Measurements from ENCODE around the gene TRAPPC14.
"Not testable (repeated sequence)": the region's sequence is repeated elsewhere in the genome, so short reads cannot be mapped to it uniquely, and the experiment has no call there.

Gene TRAPPC14

DNA sequence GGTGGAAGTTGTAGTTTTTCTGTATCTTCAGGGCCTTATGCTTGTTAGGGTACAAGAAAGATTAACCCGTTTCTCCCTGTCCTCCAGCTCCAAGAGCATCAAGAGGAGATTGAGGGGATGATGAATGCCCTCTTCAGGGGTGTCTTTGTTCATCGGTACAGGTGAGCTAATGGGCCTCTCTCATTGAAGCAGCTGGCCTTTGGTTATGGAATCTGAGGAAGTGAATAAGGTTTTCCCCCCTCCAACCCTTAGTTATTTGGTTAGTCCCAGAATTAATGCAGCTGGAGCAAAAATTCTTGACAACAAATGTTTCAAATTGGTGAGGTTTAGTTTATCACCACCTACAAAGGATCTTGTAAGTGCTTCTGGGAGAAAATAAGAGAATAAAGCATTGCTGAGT is 36.7 kb upstream of the TRAPPC14 start:
- H3K4me1 ChIP-seq (ENCODE audit: low read depth, poor library complexity, severe bottlenecking) = peaks cover 6% of the 10 kb centered on the region
- no peak overlapping the region for H3K4me2 ChIP-seq
- H3K79me2 ChIP-seq (ENCODE audit: insufficient read depth, low read depth) = no peaks in the 10 kb centered on the region
- H3K27me3 ChIP-seq (ENCODE audit: insufficient read depth, low read depth) = peaks cover 3% of the 10 kb centered on the region; the same call in 1 of the 2 replicates
- no peaks in the 10 kb centered on the region for H3K36me3 ChIP-seq (ENCODE audit: insufficient read depth)
- no peak overlapping the region for H3K27ac ChIP-seq
- H3K9ac ChIP-seq = no peak overlapping the region
- no peak overlapping the region for H3K4me3 ChIP-seq (IDR thresholded peaks at IDR 0.05; ENCODE audit: insufficient read depth, low read depth, low read length)
- H4K20me1 ChIP-seq (ENCODE audit: insufficient read depth) = no peaks in the 10 kb centered on the region
- TF ChIP-seq, protein P1, sequence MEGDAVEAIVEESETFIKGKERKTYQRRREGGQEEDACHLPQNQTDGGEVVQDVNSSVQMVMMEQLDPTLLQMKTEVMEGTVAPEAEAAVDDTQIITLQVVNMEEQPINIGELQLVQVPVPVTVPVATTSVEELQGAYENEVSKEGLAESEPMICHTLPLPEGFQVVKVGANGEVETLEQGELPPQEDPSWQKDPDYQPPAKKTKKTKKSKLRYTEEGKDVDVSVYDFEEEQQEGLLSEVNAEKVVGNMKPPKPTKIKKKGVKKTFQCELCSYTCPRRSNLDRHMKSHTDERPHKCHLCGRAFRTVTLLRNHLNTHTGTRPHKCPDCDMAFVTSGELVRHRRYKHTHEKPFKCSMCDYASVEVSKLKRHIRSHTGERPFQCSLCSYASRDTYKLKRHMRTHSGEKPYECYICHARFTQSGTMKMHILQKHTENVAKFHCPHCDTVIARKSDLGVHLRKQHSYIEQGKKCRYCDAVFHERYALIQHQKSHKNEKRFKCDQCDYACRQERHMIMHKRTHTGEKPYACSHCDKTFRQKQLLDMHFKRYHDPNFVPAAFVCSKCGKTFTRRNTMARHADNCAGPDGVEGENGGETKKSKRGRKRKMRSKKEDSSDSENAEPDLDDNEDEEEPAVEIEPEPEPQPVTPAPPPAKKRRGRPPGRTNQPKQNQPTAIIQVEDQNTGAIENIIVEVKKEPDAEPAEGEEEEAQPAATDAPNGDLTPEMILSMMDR (conservative IDR thresholded peaks at IDR 0.05; ENCODE audit: low read depth, low read length) = no peak
- no peak overlapping the region for H2AFZ ChIP-seq (ENCODE audit: low read depth)

DNA sequence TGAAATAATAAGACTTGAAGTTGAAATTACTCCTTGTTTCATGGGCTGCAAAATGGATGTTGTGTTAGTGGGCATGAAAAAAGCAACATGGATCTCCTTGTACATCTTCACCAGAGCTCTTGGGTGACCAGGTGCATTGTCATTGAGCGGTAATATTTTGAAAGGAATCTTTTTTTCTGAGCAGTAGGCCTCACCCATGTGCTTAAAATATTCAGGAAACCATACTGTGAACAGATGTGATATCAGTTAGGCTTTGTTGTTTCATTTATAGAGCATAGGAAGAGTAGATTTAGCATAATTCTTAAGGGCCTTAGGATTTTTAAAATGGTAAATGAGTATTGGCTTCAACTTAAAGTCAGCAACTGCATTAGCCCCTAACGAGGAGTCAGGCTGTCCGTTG is 34.4 kb upstream of the TRAPPC14 start:
- peaks cover 7% of the 10 kb centered on the region for H3K4me1 ChIP-seq (ENCODE audit: low read depth, poor library complexity, severe bottlenecking)
- no peak overlapping the region for H3K27ac ChIP-seq

DNA sequence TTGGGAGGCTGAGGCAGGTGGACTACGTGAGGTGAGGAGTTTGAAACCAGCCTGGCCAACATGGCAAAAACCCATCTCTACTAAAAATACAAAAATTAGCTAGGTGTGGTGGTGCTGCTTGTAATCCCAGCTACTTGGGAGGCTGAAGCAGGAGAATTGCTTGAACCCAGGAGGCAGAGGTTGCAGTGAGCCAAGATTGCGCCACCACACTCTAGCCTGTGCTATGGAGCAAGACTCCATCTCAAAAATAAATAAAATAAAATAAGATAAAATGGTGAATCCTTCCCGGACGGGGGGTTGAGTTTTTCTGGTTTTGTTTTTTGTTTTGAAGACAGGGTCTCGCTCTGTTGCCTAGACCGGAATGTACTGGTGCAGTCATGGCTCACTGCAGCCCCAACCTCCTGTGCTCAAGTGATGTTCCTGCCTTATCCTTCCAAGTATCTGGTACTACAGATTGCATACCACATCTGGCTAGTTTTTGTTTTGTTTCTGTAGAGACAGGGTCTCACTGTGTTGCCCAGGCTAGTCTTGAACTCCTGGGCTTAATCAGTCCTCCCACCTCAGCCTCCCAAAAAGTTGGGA is 33.8 kb upstream of the TRAPPC14 start:
- H3K4me2 ChIP-seq; H3K4me3 ChIP-seq (IDR thresholded peaks at IDR 0.05; ENCODE audit: insufficient read depth, low read depth, low read length); H3K27ac ChIP-seq; H3K36me3 ChIP-seq (ENCODE audit: insufficient read depth); H4K20me1 ChIP-seq (ENCODE audit: insufficient read depth); H2AFZ ChIP-seq (ENCODE audit: low read depth); H3K27me3 ChIP-seq (ENCODE audit: insufficient read depth, low read depth); H3K79me2 ChIP-seq (ENCODE audit: insufficient read depth, low read depth); H3K4me1 ChIP-seq (ENCODE audit: low read depth, poor library complexity, severe bottlenecking); H3K9ac ChIP-seq: not testable (repeated sequence)

More for the DNA sequence above, 34.4 kb upstream of the TRAPPC14 start:
- no peaks in the 10 kb centered on the region; the same call in 1 of the 2 replicates for H3K27me3 ChIP-seq (ENCODE audit: insufficient read depth, low read depth)
- H3K9ac ChIP-seq = no peak overlapping the region
- no peak overlapping the region for H3K4me2 ChIP-seq
- H3K36me3 ChIP-seq (ENCODE audit: insufficient read depth) = no peaks in the 10 kb centered on the region
- H2AFZ ChIP-seq (ENCODE audit: low read depth) = no peak overlapping the region
- H4K20me1 ChIP-seq (ENCODE audit: insufficient read depth) = no peaks in the 10 kb centered on the region
- no peaks in the 10 kb centered on the region for H3K79me2 ChIP-seq (ENCODE audit: insufficient read depth, low read depth)
- no peak overlapping the region for H3K4me3 ChIP-seq (IDR thresholded peaks at IDR 0.05; ENCODE audit: insufficient read depth, low read depth, low read length)
- TF ChIP-seq, protein P1 (conservative IDR thresholded peaks at IDR 0.05; ENCODE audit: low read depth, low read length) = no peak

DNA sequence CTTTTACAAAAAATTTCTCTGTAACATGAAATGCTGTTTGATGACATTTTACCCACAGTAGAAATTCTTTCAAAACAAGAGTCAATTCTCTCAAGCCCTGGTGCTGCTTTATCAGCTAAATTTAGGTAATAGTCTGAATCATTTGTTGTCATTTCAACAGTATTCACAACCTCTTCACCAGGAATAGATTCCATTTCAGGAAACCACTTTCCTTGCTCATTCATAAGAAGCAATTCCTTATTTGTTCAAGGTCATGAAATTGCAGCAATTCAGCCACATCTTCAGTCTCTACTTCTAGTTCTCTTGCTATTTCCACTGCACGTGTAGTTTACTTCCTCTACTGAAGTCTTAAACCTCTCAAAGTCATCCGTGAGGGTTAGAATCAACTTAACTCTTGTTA is 33.3 kb upstream of the TRAPPC14 start:
- Histone ChIP-seq H3K9ac (no peak overlapping the region), H2AFZ (ENCODE audit: low read depth) (no peak overlapping the region)

More for the DNA sequence above, 33.3 kb upstream of the TRAPPC14 start:
- H3K4me1 ChIP-seq (ENCODE audit: low read depth, poor library complexity, severe bottlenecking) = peaks cover 7% of the 10 kb centered on the region
- H3K4me3 ChIP-seq (IDR thresholded peaks at IDR 0.05; ENCODE audit: insufficient read depth, low read depth, low read length) = no peak overlapping the region
- no peaks in the 10 kb centered on the region for H4K20me1 ChIP-seq (ENCODE audit: insufficient read depth)
- H3K27me3 ChIP-seq (ENCODE audit: insufficient read depth, low read depth) = no peaks in the 10 kb centered on the region
- no peak overlapping the region for H3K4me2 ChIP-seq
- TF ChIP-seq, protein P1 (conservative IDR thresholded peaks at IDR 0.05; ENCODE audit: low read depth, low read length) = no peak
- no peaks in the 10 kb centered on the region for H3K36me3 ChIP-seq (ENCODE audit: insufficient read depth)
- no peaks in the 10 kb centered on the region for H3K79me2 ChIP-seq (ENCODE audit: insufficient read depth, low read depth)
- no peak overlapping the region for H3K27ac ChIP-seq
